IMR-90 (cell line): Measurements from ENCODE around the gene NELL1. TPM values are rescaled to one million over a fixed set of nuclear protein-coding genes. Genes with fewer than 3 reads are reported as not detected.

Source experiments
- ATAC-seq: fragments of 200-7000 bp; cut with Tn5 transposase; 2 replicates; pipeline ENCODE4 v1.9.1; 2020; ENCODE audit warnings: low read depth, mild to moderate bottlenecking, moderate library complexity
- BruUV-seq: library from RNA; stranded (reverse); fragments of 400-500 nt; replicated peaks from 2 replicates; lab custom pipeline; 2021; lab: Mats Ljungman, UMichigan
- CTCF ChIA-PET: fragments of 300-600 bp; formaldehyde crosslinking; extraction: SDS; loops from one replicate; lab custom pipeline; 2021; ENCODE audit warnings: antibody characterized with exemption; lab: Yijun Ruan, JAX
- POLR2A ChIA-PET: fragments of 300-600 bp; sonication (Branson Sonifier 250); formaldehyde crosslinking; loops from one replicate; lab custom pipeline; 2022; ENCODE audit warnings: antibody characterized with exemption; ENCODE audit not compliant: unreplicated experiment; lab: Charles Lee
- DNase-seq: peaks from one replicate; pipeline ENCODE4 v3.0.0; 2013
- H2AFZ ChIP-seq: replicated peaks from 2 replicates; pipeline ENCODE3; 2013; ENCODE audit warnings: low read length, mild to moderate bottlenecking; ENCODE audit not compliant: poor library complexity
- H2AK5ac ChIP-seq: 2 replicates; pipeline ENCODE4 v1.6.1; 2013; ENCODE audit warnings: low read depth, low read length, inconsistent platforms
- H2AK9ac ChIP-seq: replicated peaks from 2 replicates; pipeline ENCODE3; 2013; ENCODE audit warnings: mild to moderate bottlenecking, low read depth, low read length, moderate library complexity; ENCODE audit not compliant: poor library complexity
- H2BK120ac ChIP-seq: 2 replicates; pipeline ENCODE4 v1.6.1; 2013; ENCODE audit warnings: low read depth, low read length, inconsistent platforms
- H2BK15ac ChIP-seq: 3 replicates; pipeline ENCODE4 v1.6.1; 2013; ENCODE audit warnings: low read depth, low read length, inconsistent platforms
- H2BK20ac ChIP-seq: 2 replicates; pipeline ENCODE4 v1.6.1; 2013; ENCODE audit warnings: low read depth, mild to moderate bottlenecking, inconsistent platforms, low read length, moderate library complexity
- H2BK5ac ChIP-seq: 2 replicates; pipeline ENCODE4 v1.6.1; 2013; ENCODE audit warnings: mild to moderate bottlenecking, low read depth, low read length, inconsistent platforms; ENCODE audit not compliant: poor library complexity, severe bottlenecking
- H3K14ac ChIP-seq: replicated peaks from 2 replicates; pipeline ENCODE4 v1.6.1; 2013; ENCODE audit warnings: low read depth, low read length, inconsistent platforms
- H3K18ac ChIP-seq: 2 replicates; pipeline ENCODE4 v1.6.1; 2013; ENCODE audit warnings: low read depth, low read length, control low read depth
- H3K23ac ChIP-seq: 2 replicates; pipeline ENCODE4 v1.6.1; 2013; ENCODE audit warnings: low read depth, low read length, inconsistent platforms
- H3K27ac ChIP-seq: 2 replicates; pipeline ENCODE4 v1.5.1; 2013; ENCODE audit warnings: mild to moderate bottlenecking, control low read depth, low read length; ENCODE audit not compliant: insufficient read depth
- H3K27me3 ChIP-seq: 2 replicates; pipeline ENCODE4 v1.6.1; 2013; ENCODE audit warnings: low read length; ENCODE audit not compliant: control insufficient read depth, insufficient read depth
- H3K36me3 ChIP-seq: 2 replicates; pipeline ENCODE4 v1.6.1; 2013; ENCODE audit warnings: low read length, mixed read lengths; ENCODE audit not compliant: control insufficient read depth, insufficient read depth
- H3K4ac ChIP-seq: 2 replicates; pipeline ENCODE4 v1.6.1; 2013; ENCODE audit warnings: low read depth, low read length, inconsistent platforms
- H3K4me1 ChIP-seq: 2 replicates; pipeline ENCODE4 v1.6.1; 2013; ENCODE audit warnings: low read length, mixed read lengths; ENCODE audit not compliant: control insufficient read depth, insufficient read depth
- H3K4me2 ChIP-seq: 2 replicates; pipeline ENCODE4 v1.6.1; 2013; ENCODE audit warnings: low read depth, mild to moderate bottlenecking, control low read depth, low read length, moderate library complexity
- H3K4me3 ChIP-seq: 2 replicates; pipeline ENCODE4 v1.5.1; 2013; ENCODE audit warnings: low read depth, mild to moderate bottlenecking, control low read depth, low read length, moderate library complexity; ENCODE audit not compliant: insufficient read depth
- H3K56ac ChIP-seq: 2 replicates; pipeline ENCODE4 v1.6.1; 2013; ENCODE audit warnings: low read length, inconsistent platforms; ENCODE audit not compliant: insufficient read depth; ENCODE audit errors: extremely low read depth
- H3K79me1 ChIP-seq, 2 experiments: 2 replicates each; pipeline ENCODE4 v1.6.1; 2013; ENCODE audit warnings: low read length in 2 of 2, inconsistent platforms in 1 of 2, low read depth in 1 of 2
- H3K9ac ChIP-seq: 2 replicates; pipeline ENCODE4 v1.6.1; 2013; ENCODE audit warnings: low read depth, low read length, control low read depth
- H3K9me1 ChIP-seq: 2 replicates; pipeline ENCODE4 v1.6.1; 2013; ENCODE audit warnings: low read length, inconsistent platforms; ENCODE audit not compliant: insufficient read depth
- H3K9me3 ChIP-seq: 2 replicates; pipeline ENCODE4 v1.6.1; 2013; ENCODE audit warnings: low read length; ENCODE audit not compliant: control insufficient read depth, insufficient read depth
- H4K20me1 ChIP-seq: 2 replicates; pipeline ENCODE4 v1.6.1; 2013; ENCODE audit warnings: low read length, inconsistent platforms; ENCODE audit not compliant: insufficient read depth
- H4K5ac ChIP-seq: 2 replicates; pipeline ENCODE4 v1.6.1; 2013; ENCODE audit warnings: mild to moderate bottlenecking, low read depth, low read length, control low read depth
- H4K8ac ChIP-seq, 2 experiments: 2 replicates each; pipeline ENCODE4 v1.6.1; 2013; ENCODE audit warnings: low read depth in 2 of 2, low read length in 2 of 2, control low read depth in 1 of 2, inconsistent platforms in 1 of 2
- H4K91ac ChIP-seq: 2 replicates; pipeline ENCODE4 v1.6.1; 2013; ENCODE audit warnings: low read depth, low read length, inconsistent platforms; ENCODE audit not compliant: insufficient read depth
- CEBPB ChIP-seq: IDR thresholded peaks from 2 replicates; pipeline ENCODE4 v1.6.1; 2012; ENCODE audit warnings: low read depth, low read length, improper control_type of control experiment
- MAFK ChIP-seq: IDR thresholded peaks from 2 replicates; pipeline ENCODE4 v1.6.1; 2012; ENCODE audit warnings: low read depth, low read length, improper control_type of control experiment
- MXI1 ChIP-seq: IDR thresholded peaks from 2 replicates; pipeline ENCODE4 v1.6.1; 2012; ENCODE audit warnings: low read depth, mild to moderate bottlenecking, low read length, moderate library complexity, borderline replicate concordance
- NFE2L2 ChIP-seq: fragments of 150-350 bp; IDR thresholded peaks from 2 replicates; pipeline ENCODE4 v1.6.1; 2016; ENCODE audit warnings: low read depth, mild to moderate bottlenecking, low read length
- POLR2A ChIP-seq: IDR thresholded peaks from 2 replicates; pipeline ENCODE4 v1.6.1; 2012; ENCODE audit warnings: mild to moderate bottlenecking, low read depth, low read length
- RAD21 ChIP-seq: IDR thresholded peaks from 2 replicates; pipeline ENCODE4 v1.6.1; 2012; ENCODE audit warnings: low read length, improper control_type of control experiment
- WGBS, 2 experiments: methylation state at CpG; one replicate each; pipeline versions ENCODE4 v1.1.5 to v1.1.7; 2013; ENCODE audit warnings: missing lambda C conversion rate in 2 of 2; ENCODE audit not compliant: insufficient read length in 1 of 2; ENCODE audit errors: extremely low coverage in 2 of 2; 5-methylcytosine and 5-hydroxymethylcytosine counted together
- dilution Hi-C: fragments of 300-500 bp; cut with HindIII; formaldehyde crosslinking; loops from one replicate; pipeline ENCODE4 v1.14.3; 2018; ENCODE audit warnings: low sequenced_read_pairs; ENCODE audit not compliant: unreplicated experiment
- in situ Hi-C: fragments of 300-500 bp; cut with MboI; formaldehyde crosslinking; loops from 3 replicates; pipeline ENCODE4 v1.14.3; 2019; ENCODE audit warnings: low sequenced_read_pairs, inconsistent platforms, mixed read lengths
- intact Hi-C: fragments of 100-400 bp; cut with micrococcal nuclease; formaldehyde crosslinking; loops from 2 replicates; pipeline ENCODE4 v1.10.0; 2022
- polyA plus RNA-seq, 3 experiments: library from polyadenylated mRNA; depleted of rRNA; stranded (reverse); fragments of >200 nt; gene quantifications; 2 replicates each; pipeline ENCODE4 v1.2.3, GENCODE V29; 2012; ENCODE audit warnings: low replicate concordance in 1 of 3
- total RNA-seq: library from RNA; depleted of rRNA; stranded (reverse); fragments of >200 nt; gene quantifications from 2 replicates; pipeline ENCODE4 v1.2.3, GENCODE V29; 2012
- TF ChIP-seq, protein P1 (sequence below): conservative IDR thresholded peaks from 2 replicates; pipeline ENCODE4 v1.5.1; 2012; ENCODE audit warnings: mild to moderate bottlenecking, low read depth, low read length, improper control_type of control experiment
- TF ChIP-seq, protein P2 (sequence below): fragments of 150-350 bp; IDR thresholded peaks from 2 replicates; pipeline ENCODE4 v1.6.1; 2017; ENCODE audit warnings: mild to moderate bottlenecking, antibody characterized with exemption, low read length, low read depth

The NELL1 gene
- total and polyA plus RNA-seq, 2 of the 4 experiments (the other 2 are of a cell fraction), result not detected

DNA sequence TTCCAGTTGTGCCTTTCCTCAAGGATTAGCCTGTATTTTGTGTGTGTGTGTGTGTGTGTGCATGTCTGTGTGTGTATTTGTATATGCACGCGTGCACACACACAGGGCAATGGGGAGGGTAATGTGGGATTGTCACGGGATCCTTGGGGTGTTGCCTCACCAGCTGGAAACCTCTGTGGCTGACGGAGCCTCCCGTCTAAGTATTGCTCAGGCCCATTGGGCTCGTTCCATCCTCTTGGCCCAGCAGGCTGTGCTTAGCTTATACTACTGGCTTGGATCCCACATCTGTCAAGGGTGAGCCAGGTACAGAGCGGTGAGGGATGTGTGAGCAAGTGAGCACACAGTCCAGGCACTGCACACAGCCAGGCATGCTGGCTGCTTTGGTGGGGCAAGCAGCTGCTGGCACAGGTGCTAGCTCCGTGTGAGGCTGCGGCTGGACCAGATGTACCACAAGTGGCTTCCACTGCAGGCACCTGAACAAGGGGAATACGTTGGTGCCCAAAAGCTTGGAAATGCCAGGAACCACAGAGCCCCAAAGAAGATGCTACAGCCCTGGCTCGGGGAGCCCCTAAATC is 462.8 kb downstream of the NELL1 start:
- Histone ChIP-seq H2BK20ac (no peak overlapping the region), H3K9me3 (peaks cover 15% of the 10 kb centered on the region), H3K23ac (no peak overlapping the region), H4K8ac (no peak overlapping the region), H2BK120ac (no peak overlapping the region), H2AK5ac (no peak overlapping the region), H3K36me3 (no peaks in the 10 kb centered on the region), H4K20me1 (no peaks in the 10 kb centered on the region), H3K79me1 (no peaks in the 10 kb centered on the region), H4K91ac (no peak overlapping the region), H3K4me2 (no peak overlapping the region), H3K18ac (no peak overlapping the region), H3K9me1 (no peaks in the 10 kb centered on the region), H3K4me3 (no peak overlapping the region), H2BK5ac (no peak overlapping the region), H2AFZ (no peak overlapping the region), H3K27ac (no peak overlapping the region), H3K14ac (no peak overlapping the region), H2AK9ac (no peak overlapping the region), H2BK15ac (no peak overlapping the region), H3K56ac (no peak overlapping the region), H3K4me1 (no peaks in the 10 kb centered on the region), H4K5ac (no peak overlapping the region), H3K9ac (no peak overlapping the region), H3K4ac (no peak overlapping the region), H3K27me3 (no peaks in the 10 kb centered on the region)
- in situ Hi-C loops (no loop called here), intact Hi-C loops (no loop called here), dilution Hi-C loops (no loop called here)
- no TSS peak for BruUV-seq
- DNase-seq, result no peak
- POLR2A ChIA-PET, result no interaction called here
- 65% methylated on average over 7 of the region's 11 CpGs; no CpG with 5 or more reads in 1 of the 2 experiments for WGBS, 2 experiments
- CTCF ChIA-PET, result no interaction called here
- ATAC-seq, result no peak
- TF ChIP-seq POLR2A (no peak), NFE2L2 (no peak), MXI1 (no peak), CEBPB (no peak), RAD21 (no peak), MAFK (no peak)
- TF ChIP-seq, protein P1, sequence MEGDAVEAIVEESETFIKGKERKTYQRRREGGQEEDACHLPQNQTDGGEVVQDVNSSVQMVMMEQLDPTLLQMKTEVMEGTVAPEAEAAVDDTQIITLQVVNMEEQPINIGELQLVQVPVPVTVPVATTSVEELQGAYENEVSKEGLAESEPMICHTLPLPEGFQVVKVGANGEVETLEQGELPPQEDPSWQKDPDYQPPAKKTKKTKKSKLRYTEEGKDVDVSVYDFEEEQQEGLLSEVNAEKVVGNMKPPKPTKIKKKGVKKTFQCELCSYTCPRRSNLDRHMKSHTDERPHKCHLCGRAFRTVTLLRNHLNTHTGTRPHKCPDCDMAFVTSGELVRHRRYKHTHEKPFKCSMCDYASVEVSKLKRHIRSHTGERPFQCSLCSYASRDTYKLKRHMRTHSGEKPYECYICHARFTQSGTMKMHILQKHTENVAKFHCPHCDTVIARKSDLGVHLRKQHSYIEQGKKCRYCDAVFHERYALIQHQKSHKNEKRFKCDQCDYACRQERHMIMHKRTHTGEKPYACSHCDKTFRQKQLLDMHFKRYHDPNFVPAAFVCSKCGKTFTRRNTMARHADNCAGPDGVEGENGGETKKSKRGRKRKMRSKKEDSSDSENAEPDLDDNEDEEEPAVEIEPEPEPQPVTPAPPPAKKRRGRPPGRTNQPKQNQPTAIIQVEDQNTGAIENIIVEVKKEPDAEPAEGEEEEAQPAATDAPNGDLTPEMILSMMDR, result no peak
- TF ChIP-seq, protein P2, sequence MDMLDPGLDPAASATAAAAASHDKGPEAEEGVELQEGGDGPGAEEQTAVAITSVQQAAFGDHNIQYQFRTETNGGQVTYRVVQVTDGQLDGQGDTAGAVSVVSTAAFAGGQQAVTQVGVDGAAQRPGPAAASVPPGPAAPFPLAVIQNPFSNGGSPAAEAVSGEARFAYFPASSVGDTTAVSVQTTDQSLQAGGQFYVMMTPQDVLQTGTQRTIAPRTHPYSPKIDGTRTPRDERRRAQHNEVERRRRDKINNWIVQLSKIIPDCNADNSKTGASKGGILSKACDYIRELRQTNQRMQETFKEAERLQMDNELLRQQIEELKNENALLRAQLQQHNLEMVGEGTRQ, result no peak
